Natural killer cell (primary cell): ENCODE measurements around the gene KCNC1. TPM values are rescaled to one million over a fixed set of nuclear protein-coding genes. Genes with fewer than 3 reads are reported as not detected.

Source experiments
- ATAC-seq, 3 donors: fragments of 150-1000 bp in 2 of 3; fragments of 200-7000 bp in 1 of 3; cut with Tn5 transposase; 1 replicate in 1 of 3; 2 replicates in 2 of 3; pipeline ENCODE4 v1.10.0; 2021; ENCODE audit warnings: mild to moderate bottlenecking in 2 of 3, moderate library complexity in 2 of 3
- DNase-seq, 2 donors: peaks; one replicate each; pipeline versions ENCODE4 v3.0.0 to v3.0.0-alpha.2; 2013 to 2021; ENCODE audit warnings: mixed read lengths in 1 of 2
- H3K27ac ChIP-seq: one replicate; pipeline ENCODE4 v1.5.1; 2013; ENCODE audit warnings: mild to moderate bottlenecking, low read length
- H3K27me3 ChIP-seq: one replicate; pipeline ENCODE4 v1.6.1; 2013; ENCODE audit warnings: low read length; ENCODE audit not compliant: control insufficient read depth, insufficient read depth
- H3K36me3 ChIP-seq: one replicate; pipeline ENCODE4 v1.6.1; 2013; ENCODE audit warnings: low read length; ENCODE audit not compliant: control insufficient read depth, insufficient read depth
- H3K4me1 ChIP-seq: one replicate; pipeline ENCODE4 v1.6.1; 2013; ENCODE audit warnings: low read length; ENCODE audit not compliant: control insufficient read depth, insufficient read depth
- H3K4me3 ChIP-seq: one replicate; pipeline ENCODE4 v1.5.1; 2013; ENCODE audit warnings: low read length
- H3K9me3 ChIP-seq: one replicate; pipeline ENCODE4 v1.6.1; 2013; ENCODE audit warnings: low read length; ENCODE audit not compliant: control insufficient read depth, insufficient read depth
- H3K27ac Mint-ChIP-seq, 2 donors: one replicate each; pipeline ENCODE4 v1.8.0; 2022; ENCODE audit warnings: mild to moderate bottlenecking in 2 of 2, mixed read lengths in 2 of 2, moderate library complexity in 1 of 2
- H3K27me3 Mint-ChIP-seq, 2 donors: one replicate each; pipeline ENCODE4 v1.8.0; 2022; ENCODE audit warnings: low read depth in 2 of 2, mixed read lengths in 2 of 2
- H3K36me3 Mint-ChIP-seq: one replicate; pipeline ENCODE4 v1.8.0; 2022; ENCODE audit warnings: mixed read lengths
- H3K4me1 Mint-ChIP-seq, 2 donors: one replicate each; pipeline ENCODE4 v1.8.0; 2022; ENCODE audit warnings: mixed read lengths in 2 of 2
- H3K4me3 Mint-ChIP-seq: one replicate; pipeline ENCODE4 v1.8.0; 2022; ENCODE audit warnings: mild to moderate bottlenecking, moderate library complexity, mixed read lengths
- H3K9me3 Mint-ChIP-seq, 2 donors: one replicate each; pipeline ENCODE4 v1.8.0; 2022; ENCODE audit warnings: mixed read lengths in 2 of 2
- CTCF ChIP-seq: fragments of 200-600 bp; IDR thresholded peaks from one replicate; pipeline ENCODE4 v1.8.0; 2022; ENCODE audit warnings: antibody characterized with exemption
- WGBS: methylation state at CpG from one replicate; pipeline ENCODE4 v1.1.7; 2013; ENCODE audit warnings: missing lambda C conversion rate; ENCODE audit not compliant: insufficient coverage; 5-methylcytosine and 5-hydroxymethylcytosine counted together
- intact Hi-C: fragments of 100-400 bp; cut with micrococcal nuclease; formaldehyde crosslinking; loops from one replicate; pipeline ENCODE4 v1.14.2; 2022
- total RNA-seq, 4 donors: library from RNA; stranded (reverse); fragments of 120-200 nt in 1 of 4; gene quantifications; one replicate each; pipeline versions ENCODE4 v1.2.3 to v1.2.4, GENCODE V29; 2013 to 2022

The KCNC1 gene
- total RNA-seq, 3 donors from 2014 or later (not counting 1 experiment from before 2014, with no cell fraction given) = not detected

- Mint-ChIP-seq H3K9me3 (peaks cover 0 to 2% of the 10 kb centered on the region in 2 donors), H3K4me1 (peaks cover 0 to 5% of the 10 kb centered on the region in 2 donors), H3K4me3 (no peak overlapping the region), H3K27ac (no peak overlapping the region), H3K27me3 (no peaks in the 10 kb centered on the region), H3K36me3 (no peaks in the 10 kb centered on the region)
- Histone ChIP-seq H3K27me3 (no peaks in the 10 kb centered on the region), H3K36me3 (no peaks in the 10 kb centered on the region), H3K27ac (no peak overlapping the region), H3K4me3 (no peak overlapping the region), H3K4me1 (no peaks in the 10 kb centered on the region), H3K9me3 (no peaks in the 10 kb centered on the region)
- ATAC-seq (no peak), DNase-seq (no peak)
- WGBS = 98% methylated on average over 7 of the region's 7 CpGs
- intact Hi-C loops = no loop called here
- no peak for TF ChIP-seq CTCF
Measured at GRCh38 chr11:17811352-17811751, 76.8 kb downstream of the KCNC1 start.

- no peak overlapping the region for H3K27ac ChIP-seq
- ATAC-seq (no peak), DNase-seq (no peak)
- no peaks in the 10 kb centered on the region for H3K4me1 ChIP-seq
- no peaks in the 10 kb centered on the region for H3K36me3 ChIP-seq
- no peaks in the 10 kb centered on the region for H3K9me3 ChIP-seq
- no peaks in the 10 kb centered on the region for H3K27me3 Mint-ChIP-seq
- no peaks in the 10 kb centered on the region for H3K36me3 Mint-ChIP-seq
- peaks cover 0 to 2% of the 10 kb centered on the region in 2 donors for H3K9me3 Mint-ChIP-seq
- peaks cover 0 to 5% of the 10 kb centered on the region in 2 donors for H3K4me1 Mint-ChIP-seq
- H3K4me3 Mint-ChIP-seq = no peak overlapping the region
- WGBS = 79% methylated on average over 2 of the region's 2 CpGs
- intact Hi-C loops = no loop called here
- H3K27me3 ChIP-seq = no peaks in the 10 kb centered on the region
- no peak for TF ChIP-seq CTCF
- H3K27ac Mint-ChIP-seq = no peak overlapping the region
- H3K4me3 ChIP-seq = no peak overlapping the region
Measured at GRCh38 chr11:17812091-17812864, 77.7 kb downstream of the KCNC1 start.

DNA sequence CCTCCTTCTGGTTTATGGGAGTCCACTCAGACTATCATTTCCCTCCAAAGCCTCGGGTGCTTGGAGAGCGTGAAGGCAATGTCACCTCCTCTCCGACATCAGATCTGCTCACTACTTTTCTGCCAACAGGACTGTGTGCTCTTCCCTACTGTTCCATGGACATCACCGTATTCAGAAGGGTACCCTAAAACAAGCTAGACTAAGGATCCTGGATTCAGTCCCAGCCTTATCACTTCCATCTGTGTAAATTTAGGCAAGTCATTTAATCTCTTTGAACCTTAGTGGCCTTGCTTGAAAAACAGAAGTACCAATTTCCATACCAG, 78.2 kb downstream of the KCNC1 start:
- Mint-ChIP-seq H3K36me3 (no peaks in the 10 kb centered on the region), H3K9me3 (peaks cover 0 to 2% of the 10 kb centered on the region in 2 donors), H3K27me3 (no peaks in the 10 kb centered on the region), H3K27ac (no peak overlapping the region), H3K4me1 (peaks cover 0 to 5% of the 10 kb centered on the region in 2 donors), H3K4me3 (no peak overlapping the region)
- intact Hi-C loops = no loop called here
- 96% methylated on average over 4 of the region's 4 CpGs for WGBS
- no peaks in the 10 kb centered on the region for H3K36me3 ChIP-seq
- TF ChIP-seq CTCF = no peak
- no peaks in the 10 kb centered on the region for H3K27me3 ChIP-seq
- no peaks in the 10 kb centered on the region for H3K9me3 ChIP-seq
- no peak overlapping the region for H3K27ac ChIP-seq
- DNase-seq (no peak), ATAC-seq (no peak)
- no peak overlapping the region for H3K4me3 ChIP-seq
- H3K4me1 ChIP-seq = no peaks in the 10 kb centered on the region
